A549 treated with AZD9567 at 1 μM for 4 hours (cell line): Measurements from ENCODE around the gene PRB3. TPM values are rescaled to one million over a fixed set of nuclear protein-coding genes. Genes with fewer than 3 reads are reported as not detected.

Experiments used
- total RNA-seq: library from RNA; stranded (reverse); fragments of 200-300 nt; extraction: Qiagen RNA extraction; gene quantifications from 5 replicates; pipeline ENCODE4 v1.2.3, GENCODE V29; 2022; ENCODE audit not compliant: insufficient read depth

PRB3 gene
- total RNA-seq = not detected in 5 replicates

GRCh38 chr12:11269607-11270006 lies at the start of gene PRB3:
TSS of gene PRB3 (minus strand) at chr12:11269707. CDS start at chr12:11269669, 38 bp downstream.

GRCh38 chr12:11310336-11310735 lies 40.8 kb upstream of the PRB3 start, which contains the start of gene PRB4:
TSS of gene PRB4 (minus strand) at chr12:11310436. CDS start at chr12:11310398, 38 bp downstream.

Other genes with a start within 250 kb of the PRB3 start
- gene TAS2R19, start 247.1 kb downstream of the PRB3 start, total RNA-seq = 0.12 to 0.16 TPM (median 0.16 TPM) in 3 of 5 replicates, not detected in the others
- gene TAS2R31, start 238.3 kb downstream of the PRB3 start, total RNA-seq = 0.13 to 0.27 TPM (median 0.22 TPM) in 4 of 5 replicates, not detected in the other
- gene TAS2R46, start 207.4 kb downstream of the PRB3 start, total RNA-seq = not detected in 5 replicates
- gene TAS2R43, start 177.4 kb downstream of the PRB3 start, total RNA-seq = not detected in 5 replicates
- gene TAS2R30, start 135.1 kb downstream of the PRB3 start, total RNA-seq = 0.05 TPM in 1 of 5 replicates, not detected in the others
- 6.3 to 8.5 TPM (median 8.4 TPM) in 5 replicates for gene SMIM10L1, start 98.5 kb downstream of the PRB3 start, total RNA-seq
- gene TAS2R42, start 82.8 kb downstream of the PRB3 start, total RNA-seq = not detected in 5 replicates
- gene PRB4, start 40.7 kb upstream of the PRB3 start, total RNA-seq = not detected in 5 replicates
- not detected in 5 replicates for gene PRB2, start 125.9 kb upstream of the PRB3 start, total RNA-seq